Eye (tissue), 1 donor: ENCODE measurements around the gene CACNA1A.
A peak's percentile ranks its signal among the peaks of the same experiment; 100 is the strongest.
"Not testable (repeated sequence)": the region's sequence is repeated elsewhere in the genome, so short reads cannot be mapped to it uniquely, and the experiment has no call there.

ENCODE experiments used
- DNase-seq: peaks from one replicate; pipeline ENCODE4 v3.0.0-alpha.2; 2015

CACNA1A gene

DNA sequence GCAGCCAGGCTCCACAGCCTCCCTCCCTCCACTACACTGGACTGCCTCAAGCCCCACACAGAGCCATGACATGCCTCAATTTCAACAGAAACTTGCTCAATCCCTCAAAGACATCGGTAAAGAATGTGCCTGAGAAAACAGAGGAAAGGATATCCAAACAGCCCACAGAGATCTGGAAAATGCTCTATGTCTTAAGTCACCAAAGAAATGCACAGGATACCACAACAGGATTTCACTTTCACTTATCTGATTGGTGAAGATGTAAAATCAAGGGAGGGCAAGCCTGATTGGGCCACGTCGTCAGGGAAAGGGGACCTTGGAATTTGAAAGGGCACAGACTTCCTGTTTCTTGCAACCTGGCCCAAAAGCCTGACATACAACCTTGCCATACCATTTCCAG lies 14.2 kb downstream of the CACNA1A start:
- no peak for DNase-seq

DNA sequence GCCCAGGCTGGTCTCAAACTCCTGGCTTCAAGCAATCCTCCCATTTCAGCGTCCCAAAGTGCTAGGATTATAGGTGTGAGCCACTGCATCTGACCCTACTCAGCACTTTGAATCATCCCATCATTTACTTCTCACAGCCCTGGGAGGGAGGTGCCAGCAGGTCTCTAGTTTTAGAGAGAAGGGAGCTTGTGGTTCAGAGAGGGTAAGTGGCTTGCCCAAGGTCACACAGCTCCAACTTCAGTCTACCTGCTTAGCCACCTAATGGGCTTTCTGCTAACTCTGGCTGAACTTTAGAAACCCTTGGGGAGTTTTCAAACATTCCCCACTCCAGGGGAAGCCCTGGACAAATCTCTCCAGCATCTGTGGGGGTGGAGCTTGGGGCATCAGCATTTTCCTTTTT lies 18.3 kb downstream of the CACNA1A start:
- DNase-seq = no peak

DNA sequence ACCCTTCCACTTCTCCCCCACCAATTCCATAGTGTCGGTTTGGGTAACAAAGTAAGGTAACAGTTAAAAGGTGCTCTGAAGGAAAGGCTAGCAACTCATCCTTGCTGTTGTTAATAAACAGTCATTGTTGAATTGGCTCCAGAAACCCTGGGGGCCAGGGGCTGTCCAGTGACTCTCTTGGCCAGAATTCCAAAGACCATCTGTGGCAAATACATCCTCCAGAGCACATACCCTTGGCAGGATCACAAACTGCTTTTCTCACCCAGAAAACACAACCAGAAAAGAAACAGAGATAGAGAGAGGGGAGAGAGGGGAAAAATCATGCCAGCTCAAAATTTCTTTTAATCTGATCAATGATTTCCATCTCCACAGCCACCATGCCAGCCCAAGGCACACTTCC lies 22.1 kb downstream of the CACNA1A start:
- DNase-seq = no peak

DNA sequence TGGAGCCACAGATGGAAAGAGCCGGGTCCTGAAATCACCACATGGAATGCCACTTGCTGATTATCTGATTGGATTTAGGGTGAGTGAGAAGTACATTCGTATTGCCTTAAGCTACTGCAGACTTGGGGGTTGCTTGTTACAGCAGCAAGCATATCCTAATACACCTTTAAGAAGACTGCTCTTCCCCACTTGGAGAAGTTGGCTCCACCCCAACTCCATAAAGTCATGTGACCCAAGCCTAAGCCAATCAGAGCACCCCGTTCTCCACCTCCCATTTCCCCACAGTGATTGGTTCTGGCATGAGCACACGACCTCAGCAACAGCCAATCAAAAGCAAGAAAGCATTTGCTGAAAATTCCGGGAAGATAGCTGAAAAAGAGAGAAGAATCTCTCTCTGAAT lies 23.1 kb downstream of the CACNA1A start:
- no peak for DNase-seq

DNA sequence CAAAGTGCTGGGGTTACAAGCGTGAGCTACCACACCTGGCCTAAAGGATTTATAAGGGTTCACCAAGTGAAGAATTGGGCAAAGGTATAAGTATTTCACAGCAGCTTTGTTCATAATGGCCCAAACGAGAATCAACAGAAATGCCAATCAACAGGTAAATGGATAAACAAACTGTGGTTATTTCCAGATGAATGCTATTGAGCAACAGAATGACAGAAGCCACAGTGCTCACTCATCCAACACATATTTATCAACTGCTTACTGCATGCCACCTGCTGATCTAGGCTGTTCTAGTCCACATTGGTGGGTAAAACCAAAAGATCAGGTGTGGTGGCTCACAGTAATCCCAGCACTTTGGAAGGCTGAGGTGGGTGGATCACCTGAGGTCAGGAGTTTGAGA lies 27.7 kb downstream of the CACNA1A start:
- no peak for DNase-seq

DNA sequence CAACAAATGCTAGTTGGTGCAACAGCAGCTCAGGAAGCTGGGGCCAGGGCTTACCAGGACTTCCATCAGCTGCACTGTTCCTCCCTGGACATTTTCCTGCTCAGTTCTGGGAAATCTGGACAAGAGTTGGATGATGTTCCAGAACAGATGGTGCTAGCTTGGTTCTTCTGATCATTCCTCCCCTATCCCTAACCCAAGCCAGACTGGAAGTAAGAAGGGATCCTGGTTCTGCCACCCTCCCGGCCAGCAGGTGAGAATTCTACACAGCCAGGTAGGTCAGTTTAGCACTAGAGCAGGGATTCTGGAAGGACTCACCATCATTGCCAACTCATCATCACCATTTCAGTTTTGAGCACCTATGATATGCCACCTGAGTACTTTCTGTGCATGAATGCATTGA lies 30.2 kb downstream of the CACNA1A start:
- no peak for DNase-seq

DNA sequence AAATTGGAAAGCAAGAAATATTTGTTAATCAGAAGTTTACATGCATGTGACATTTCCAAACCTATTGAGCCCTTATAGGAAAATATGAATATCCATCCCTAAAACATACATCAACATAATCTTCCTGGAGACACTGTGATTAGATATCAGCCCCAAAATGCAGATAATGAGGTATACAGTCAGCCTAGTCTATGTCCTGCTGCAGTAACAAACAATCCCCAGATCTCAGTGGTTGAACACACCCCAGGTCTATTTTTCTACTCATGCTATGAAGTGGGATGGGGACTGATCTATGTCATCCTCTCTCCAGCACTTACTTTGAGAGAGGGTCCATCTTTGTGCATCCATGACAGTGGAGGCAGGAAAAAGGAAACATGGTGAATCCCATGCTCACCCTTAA lies 31.2 kb downstream of the CACNA1A start:
- DNase-seq = no peak

DNA sequence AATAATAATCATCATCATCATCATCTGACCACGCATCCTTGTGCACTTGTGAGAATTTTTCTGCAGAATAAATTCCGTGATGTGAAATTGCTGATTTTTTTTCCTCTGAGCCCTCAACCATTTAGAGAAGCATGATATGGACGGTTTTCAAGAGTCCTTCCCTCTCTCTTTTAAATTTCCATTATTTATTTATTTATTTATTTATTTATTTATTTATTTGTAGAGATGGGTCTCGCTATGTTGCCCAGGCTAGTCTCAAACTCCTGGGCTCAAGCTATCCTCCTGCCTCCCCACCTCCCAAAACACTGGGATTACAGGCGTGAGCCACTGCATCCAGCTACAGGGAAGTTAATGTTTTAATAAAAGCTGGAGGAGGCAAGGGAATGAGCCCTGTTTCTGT lies 39.6 kb downstream of the CACNA1A start:
- no peak for DNase-seq

DNA sequence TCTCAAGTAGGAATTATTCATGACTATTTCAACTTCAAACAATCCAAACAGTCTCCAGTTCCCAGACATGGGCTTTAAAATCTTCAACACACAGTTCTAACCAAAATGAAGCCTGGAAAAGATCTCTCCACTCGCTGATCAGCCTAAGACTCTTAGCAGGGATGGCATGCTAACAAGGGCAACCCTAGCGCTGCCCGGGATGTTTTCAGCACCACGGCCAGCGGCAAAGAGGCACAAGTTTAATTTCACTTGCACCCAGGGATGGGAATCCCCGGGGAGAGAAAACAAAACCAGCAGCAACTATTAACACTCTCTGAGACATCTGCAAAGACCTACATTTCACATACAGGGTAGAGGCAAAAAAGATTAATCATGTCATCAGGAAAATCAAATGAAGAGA lies 43.0 kb downstream of the CACNA1A start:
- peak; percentile 70 for DNase-seq

DNA sequence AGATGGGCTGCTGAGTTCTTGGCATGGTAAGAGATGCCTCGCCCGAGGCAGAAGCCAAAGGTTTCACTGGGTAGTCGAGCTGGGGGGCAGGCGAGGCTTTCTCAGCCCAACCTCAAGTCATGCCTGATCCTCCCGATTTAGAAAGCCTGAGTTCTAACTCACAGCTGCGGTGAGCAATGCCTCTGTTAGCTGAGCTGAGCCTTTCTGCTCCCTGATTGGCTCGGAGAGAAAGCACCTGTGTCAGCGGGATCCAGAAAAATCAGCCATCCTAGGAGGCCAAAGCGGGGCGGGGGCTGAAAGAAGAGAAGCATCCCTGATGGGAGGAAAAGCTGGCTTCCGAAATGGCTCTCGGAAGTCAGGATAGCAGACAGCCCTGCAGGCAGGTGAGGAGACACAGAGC lies 44.7 kb downstream of the CACNA1A start:
- no peak for DNase-seq

DNA sequence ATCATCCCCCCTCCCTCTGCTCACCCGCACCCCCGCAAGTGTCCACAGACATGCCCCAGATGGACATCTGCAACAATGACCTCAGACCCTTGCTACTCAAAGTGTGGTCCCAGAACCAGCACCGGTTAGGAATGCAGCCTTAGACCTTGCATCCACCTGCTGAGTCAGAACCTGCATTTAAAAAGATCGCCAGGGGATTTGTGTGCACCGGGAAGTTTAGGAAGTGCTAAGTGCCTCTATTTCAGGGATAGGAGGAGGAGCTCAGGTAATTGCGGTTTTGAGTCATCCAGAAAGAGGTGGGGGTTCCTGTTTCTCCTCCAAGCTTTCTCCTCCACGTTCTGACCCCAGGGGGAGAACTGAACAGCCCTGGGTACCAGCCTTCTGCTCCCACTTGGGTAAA lies 46.2 kb downstream of the CACNA1A start:
- no peak for DNase-seq

DNA sequence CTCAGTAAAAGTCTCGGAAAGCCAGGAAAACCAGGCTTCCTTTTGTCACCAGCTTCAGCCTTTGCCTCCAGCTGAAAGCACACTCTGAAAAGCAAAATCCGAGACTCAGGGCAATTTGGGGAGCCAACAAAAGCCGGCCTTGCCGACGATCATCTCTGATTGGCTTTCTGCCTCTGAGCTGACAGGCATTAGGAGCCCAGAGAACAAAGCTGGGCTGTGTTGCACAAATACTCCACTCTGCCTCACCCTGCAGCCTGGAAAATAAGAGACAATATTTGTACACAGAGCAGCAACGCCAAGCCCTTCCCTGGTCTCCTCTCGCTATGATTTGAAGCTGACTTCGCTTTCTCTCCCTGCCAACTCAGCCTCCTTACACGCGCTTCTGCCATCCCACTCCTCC lies 46.9 kb downstream of the CACNA1A start:
- DNase-seq = peak; percentile 30

DNA sequence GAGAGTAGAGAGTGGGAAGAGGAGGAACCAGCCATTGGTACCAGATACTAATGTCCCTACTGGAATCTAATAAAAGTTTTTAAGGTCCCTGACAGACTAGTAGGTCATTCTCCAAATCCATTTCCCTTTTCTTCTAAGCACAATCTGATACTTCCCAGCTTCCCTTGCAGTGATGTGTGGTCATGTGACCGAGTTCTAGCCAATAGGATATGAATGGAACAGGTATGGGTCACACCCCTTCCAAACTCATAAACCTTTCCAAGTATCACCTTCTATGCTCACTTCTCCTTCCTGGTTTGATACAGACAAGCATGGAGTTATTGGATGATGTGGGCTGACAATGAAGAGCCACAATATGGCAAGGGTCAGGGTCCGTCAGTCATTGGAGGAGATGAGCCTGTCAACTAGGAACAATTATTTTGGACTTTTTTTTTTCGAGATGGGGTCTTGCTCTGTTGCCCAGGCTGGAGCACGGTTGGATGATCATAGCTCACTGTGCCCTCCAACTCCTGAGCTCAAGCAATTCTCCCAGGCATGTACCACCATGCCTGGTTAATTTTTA lies 54.8 kb downstream of the CACNA1A start:
- no peak for DNase-seq

DNA sequence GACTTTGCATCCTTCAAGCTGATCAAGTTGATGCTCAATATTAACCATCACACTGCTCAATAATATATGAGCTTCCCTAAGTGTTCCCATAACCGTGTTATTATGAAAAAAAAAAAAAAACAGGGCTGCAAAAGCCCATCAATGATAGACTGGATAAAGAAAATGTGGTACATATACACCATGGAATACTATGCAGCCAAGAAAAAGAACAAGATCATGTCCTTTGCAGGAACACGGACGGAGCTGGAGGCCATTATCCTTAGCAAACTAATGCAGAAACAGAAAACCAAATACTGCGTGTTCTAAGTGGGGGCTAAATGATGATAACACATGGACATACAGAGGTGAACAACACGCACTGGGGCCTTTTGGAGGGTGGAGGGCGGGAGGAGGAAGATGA lies 58.3 kb downstream of the CACNA1A start:
- no peak for DNase-seq

DNA sequence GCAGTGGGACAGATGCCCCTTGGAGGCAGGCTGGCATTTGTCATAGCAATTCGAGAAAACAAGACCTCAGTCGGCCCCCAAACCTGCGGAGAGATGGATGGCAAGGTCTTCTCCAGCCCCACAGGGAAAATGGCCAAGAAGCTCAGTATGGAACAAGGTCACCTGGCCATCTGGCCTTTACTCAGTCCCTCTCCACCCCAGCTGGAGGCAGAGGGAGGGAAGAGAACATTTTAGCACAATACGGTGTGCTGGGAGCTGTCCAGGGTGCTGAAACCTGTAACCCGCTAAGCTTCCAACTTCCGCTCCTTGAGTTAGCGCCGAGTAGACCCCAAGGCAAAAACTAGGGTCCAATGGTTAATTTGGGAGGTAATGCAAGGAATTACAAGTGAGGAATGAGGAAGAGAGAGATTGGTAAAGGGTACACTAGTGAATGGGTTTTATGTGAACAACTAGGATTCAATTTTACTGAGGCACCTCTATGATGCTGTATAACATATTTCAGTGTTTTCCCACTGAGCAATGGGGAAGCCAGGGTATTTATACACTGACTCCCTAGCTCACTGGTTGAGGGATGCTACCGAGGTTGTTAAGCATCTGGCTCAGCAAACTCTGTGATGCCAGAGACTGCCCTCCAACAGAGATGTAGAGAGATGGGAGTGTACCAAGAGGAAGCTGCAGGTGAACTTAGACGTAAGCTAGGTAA lies 64.3 kb downstream of the CACNA1A start:
- DNase-seq = peak; percentile 86

DNA sequence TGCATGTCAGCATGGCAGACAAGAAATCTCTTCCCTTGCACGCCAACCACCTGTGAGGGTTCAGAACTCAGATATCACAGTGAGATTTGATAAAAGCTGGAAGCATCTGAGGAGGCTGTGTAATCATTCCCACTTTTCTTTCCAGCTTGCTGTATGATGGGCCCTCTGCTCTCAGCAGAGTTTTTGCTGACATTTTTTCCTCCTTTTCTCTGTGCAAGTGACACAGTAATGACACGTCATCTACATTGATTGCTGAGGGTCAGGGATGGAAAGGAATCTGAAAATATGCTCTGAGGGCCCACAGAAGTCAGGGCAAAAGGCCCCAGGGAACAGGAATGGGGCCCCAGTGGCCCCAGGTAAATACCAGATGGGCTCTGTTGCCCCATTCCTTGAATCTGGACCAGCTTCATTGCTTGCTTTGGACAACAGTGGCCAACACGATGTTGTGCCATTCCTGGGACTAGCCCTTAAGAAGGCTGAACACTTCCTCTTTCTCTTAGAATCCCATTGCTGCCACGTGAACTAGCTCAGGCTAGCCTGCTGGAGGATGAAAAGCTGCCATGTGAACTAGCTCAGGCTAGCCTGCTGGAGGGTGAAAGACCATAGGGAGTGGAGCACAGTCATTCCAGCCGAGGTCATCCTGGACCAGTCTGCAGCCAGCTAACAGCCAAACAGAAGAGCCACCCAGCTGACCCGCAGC lies 68.2 kb downstream of the CACNA1A start:
- no peak for DNase-seq

DNA sequence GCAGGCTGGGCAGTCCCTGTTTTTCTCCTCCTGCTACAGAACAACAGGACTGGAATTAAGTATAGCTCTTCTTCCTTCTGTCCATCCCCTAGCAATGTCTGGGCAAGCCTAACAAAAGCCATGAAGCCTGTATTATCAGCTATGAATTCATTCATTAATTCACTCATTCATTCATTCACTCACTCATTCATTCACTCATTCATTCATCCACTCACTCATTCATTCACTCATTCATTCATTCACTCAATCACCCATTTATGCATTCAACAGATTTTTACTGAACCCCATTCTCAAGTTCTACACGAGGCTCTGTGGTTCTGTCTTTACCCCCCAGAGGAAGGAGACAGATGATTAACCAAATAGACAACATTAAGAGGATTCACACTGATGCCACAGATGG lies 69.9 kb downstream of the CACNA1A start:
- DNase-seq = no peak

DNA sequence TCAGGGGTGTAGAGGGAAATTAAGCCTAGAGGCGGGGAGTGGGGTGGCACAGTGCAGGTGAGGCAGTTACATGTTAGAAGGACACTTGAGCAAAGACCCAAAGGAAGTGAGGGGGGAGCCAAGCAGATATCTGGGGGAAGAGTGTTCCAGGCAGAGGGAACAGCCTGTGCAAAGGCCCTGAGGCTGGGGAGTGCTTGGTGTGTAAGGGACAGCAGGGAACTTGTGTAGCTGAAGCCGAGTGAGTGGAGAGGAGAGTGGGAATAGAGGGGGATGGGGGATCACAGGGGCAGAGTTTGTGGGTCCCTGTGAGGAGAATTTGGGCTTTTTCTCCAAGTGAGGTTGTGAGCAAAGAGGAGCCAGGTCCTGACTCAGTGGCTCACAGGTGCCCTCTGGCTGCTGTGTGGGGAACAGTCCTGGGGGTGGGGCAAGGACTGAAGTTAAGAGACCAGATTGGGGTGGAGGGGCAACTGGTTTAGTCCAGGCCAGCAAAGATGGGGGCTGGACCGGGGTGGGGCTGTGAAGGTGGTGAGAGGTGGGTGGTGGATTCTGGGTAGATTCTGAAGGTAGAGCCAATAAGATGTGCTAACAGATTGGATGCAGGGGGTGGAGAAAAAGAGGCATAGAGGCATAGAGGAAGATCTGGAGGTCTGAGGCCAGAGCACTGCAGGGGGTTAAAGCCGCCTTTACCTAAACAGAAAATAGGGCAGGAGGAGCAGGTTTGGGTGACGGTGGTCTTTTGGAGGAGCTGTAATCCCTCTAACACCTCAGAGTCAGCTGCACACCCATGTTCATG lies 75.3 kb downstream of the CACNA1A start:
- DNase-seq = peak; percentile 44

DNA sequence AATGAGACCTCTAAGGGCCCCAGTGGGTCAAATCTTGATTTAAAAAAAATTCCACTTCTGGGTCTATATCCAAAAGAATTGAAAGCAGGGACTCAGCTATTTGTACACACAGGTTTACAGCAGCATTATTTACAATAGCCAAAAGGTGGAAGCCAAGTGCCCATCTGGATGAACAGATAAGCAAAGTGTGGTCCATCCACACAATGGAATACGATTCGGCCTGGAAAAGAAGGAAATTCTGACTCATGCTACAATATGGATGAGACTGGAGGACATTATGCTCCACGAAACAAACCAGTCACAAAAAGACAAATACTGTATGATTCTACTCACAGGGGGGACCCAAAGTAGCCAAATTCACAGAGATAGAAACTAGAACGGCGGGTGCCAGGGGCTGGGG lies 76.7 kb downstream of the CACNA1A start:
- DNase-seq = no peak

DNA sequence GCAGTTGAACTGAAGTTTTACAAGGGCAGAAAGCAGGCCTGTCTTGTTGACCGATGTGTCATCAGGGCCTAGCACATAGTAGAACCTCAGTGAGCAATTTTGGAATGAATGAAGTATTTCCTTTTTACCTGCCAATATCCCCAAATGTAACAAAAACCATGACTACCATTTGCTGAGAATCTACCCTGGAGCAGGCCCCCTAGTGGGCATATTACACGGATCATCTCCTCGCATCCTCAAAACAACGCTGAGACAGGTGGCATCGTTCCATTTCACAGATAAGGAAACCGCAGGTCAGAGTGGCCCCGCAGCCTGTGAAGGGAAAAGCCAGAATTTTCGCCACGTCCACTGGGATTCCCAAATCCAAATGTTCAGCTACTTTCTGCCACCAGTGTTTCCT lies 77.9 kb downstream of the CACNA1A start:
- no peak for DNase-seq

DNA sequence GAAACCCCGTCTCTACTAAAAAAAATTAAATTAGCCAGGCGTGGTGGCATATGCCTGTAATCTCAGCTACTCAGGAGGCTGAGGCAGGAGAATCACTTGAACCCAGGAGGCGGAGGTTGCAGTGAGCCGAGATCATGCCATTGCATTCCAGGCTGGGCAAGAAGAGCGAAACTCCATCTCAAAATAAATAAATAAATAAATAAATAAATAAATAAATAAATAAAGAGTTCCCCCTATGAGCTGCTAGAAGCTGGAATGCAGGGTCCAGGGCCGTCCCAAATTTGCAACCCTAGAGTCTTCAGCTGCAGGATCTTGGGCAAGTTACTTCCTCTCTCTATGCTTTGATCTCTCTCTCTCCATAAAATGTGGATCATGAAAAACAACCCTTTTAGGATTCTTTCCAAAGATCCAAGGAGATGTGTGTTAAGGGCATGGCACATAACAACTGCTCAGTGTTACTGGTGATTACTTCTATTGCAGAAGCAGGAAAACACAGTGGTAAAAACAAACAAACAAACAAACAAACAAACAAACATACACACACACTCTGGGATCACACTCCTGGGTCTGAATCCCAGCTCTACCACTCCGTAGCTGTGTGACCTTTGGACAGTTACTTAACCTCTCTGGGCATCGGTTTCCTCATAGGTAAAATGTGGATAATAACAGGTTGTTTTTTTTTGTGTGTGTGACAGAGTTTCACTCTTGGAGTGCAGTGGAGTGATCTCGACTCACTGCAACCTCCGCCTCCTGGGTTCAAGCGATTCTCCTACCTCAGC lies 78.8 kb downstream of the CACNA1A start:
- no peak for DNase-seq

DNA sequence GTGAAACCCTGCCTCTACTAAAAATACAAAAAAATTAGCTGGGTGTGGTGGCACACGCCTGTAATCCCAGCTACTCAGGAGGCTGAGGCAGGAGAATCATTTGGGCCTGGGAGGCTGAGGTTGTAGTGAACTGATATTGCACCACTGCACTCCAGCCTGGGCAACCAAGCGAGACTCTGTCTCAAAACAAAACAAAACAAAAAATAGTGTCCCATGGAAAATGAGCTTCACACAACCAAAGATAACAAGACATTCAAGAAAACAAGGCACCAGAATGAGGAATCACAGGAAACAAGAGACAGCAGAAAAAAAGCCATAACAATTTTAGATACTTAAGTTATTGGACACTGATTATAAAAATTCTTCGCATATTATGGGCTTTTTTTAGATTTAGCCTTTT lies 80.4 kb downstream of the CACNA1A start:
- not testable (repeated sequence) for DNase-seq

DNA sequence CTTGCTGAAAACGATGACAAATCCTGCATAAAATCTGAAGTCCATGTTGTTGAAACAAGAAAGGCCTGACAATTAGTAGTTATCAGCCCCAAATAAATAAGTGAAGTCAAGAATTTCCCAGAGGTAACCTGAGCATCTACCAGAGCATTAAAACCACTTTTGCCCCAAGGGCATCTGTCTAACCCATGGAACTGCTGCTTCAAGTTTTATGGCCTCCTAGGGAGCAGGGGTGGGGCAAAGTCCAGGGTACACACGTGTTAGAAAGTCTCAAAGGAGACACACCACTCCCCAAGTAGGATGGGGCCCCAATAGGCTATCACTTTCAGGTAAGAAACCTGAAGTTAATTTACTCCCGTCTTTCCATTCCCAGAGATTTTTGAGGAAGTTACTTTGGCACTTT lies 81.1 kb downstream of the CACNA1A start:
- DNase-seq = no peak
